ENCODE results near the gene LYZL6.

Gene LYZL6, protein sequence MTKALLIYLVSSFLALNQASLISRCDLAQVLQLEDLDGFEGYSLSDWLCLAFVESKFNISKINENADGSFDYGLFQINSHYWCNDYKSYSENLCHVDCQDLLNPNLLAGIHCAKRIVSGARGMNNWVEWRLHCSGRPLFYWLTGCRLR

DNA sequence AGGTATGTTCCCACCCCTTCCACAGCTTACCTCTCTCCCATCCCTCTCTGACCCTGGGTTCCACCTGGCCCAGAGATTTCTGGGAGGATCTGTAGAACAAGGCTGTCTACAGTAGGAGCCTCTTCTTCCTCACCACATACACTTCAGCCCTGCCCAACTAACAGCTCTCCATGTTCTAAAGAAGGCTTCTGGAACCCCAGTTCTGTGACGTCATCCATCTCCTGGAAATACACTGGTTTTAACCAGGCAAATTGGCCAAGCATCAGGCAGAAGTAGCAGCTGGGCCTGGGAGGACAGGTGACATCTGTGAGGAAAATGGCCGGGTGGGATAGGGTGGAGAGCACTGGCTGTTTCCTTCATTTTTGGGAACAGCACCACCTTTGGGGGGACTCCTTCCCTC is at the start of gene LYZL6:
Gene LYZL6 (minus strand): TSS at position 177 of the 400 bp plus-strand sequence. CDS start 4,357 bp downstream, outside the sequence.
- DNase-seq: no peak

DNA sequence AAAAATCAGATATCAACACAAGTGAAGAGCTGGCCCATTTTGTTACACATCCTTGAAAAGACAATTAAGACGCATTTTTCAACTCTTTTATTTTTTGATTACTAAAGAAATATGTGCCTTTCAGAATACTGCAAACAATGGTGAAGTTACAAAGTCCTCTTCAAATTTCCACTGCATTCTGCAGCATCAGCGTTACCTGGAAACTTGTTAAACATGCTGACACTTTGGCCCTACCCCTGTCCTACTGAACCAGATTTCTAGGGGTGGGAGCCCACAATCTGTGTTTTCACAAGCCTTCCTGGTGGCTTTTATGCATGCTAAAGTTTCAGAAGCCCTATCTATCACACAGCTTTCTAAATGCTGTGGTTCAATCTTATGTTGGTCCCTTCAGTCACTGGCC is 47.6 kb upstream of the LYZL6 start:
- DNase-seq: no peak

DNA sequence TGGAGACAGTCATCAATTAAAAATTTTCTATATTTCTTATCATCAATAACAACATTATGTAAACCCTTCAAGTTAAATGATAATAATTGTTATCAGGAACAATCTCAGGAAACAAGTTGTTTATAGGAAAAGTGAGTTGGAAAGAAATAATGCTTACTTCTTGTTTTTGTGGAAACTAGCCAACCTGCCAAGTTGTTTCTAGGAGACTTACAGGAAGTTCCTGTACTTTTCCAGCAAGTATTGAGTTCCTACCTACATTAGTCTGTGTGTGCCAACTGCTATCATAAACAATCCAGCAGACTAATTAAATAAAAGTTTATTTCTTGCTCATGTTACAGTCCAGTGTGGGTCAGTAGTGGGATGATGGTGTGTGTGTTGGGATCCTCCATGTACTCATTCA is 44.7 kb upstream of the LYZL6 start:
- DNase-seq: no peak

DNA sequence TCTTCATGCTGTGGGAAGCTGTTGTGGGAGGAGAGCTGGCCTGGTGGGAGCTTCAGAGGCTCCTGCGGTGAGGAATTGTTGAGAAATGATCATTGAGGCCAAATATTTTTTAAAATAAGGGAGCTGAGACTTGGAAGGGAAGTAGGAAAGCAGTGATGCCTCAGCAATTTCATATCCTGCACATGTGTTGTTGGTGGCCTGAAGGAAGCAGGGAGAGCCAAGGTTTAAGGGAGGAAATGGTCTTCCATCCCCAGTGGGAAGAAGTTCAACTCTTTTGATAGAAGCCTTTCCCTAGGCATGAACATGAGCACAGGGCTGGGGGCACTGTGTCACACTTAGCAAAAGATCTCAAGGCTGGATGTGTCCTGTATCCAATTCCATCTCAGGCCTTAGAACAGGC is 43.1 kb upstream of the LYZL6 start, which contains the start of gene CCL14:
Gene CCL14 (minus strand): TSS at position 87 of the 400 bp plus-strand sequence. CDS start 80 bp downstream, at position 7.
- no peak for DNase-seq

DNA sequence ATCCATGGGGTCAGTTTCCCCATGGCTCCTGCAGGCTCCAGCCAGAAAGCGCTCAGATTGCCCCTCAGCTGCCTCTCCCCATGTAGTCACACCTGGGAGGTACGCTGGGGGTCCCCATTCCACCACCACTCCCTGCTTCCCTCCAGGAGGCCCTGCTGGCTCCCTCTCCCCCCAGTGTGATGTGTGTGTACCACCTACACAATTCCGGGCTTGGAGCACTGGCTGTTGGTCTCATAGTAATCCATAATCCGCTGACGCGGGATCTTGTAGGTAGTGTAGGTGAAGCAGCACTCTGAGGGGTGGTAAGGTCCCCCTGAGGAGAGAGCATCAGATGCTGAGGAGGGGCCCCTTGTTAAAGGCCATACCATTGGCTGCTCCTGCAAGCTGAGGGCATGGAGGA is 40.6 kb upstream of the LYZL6 start:
- no peak for DNase-seq

DNA sequence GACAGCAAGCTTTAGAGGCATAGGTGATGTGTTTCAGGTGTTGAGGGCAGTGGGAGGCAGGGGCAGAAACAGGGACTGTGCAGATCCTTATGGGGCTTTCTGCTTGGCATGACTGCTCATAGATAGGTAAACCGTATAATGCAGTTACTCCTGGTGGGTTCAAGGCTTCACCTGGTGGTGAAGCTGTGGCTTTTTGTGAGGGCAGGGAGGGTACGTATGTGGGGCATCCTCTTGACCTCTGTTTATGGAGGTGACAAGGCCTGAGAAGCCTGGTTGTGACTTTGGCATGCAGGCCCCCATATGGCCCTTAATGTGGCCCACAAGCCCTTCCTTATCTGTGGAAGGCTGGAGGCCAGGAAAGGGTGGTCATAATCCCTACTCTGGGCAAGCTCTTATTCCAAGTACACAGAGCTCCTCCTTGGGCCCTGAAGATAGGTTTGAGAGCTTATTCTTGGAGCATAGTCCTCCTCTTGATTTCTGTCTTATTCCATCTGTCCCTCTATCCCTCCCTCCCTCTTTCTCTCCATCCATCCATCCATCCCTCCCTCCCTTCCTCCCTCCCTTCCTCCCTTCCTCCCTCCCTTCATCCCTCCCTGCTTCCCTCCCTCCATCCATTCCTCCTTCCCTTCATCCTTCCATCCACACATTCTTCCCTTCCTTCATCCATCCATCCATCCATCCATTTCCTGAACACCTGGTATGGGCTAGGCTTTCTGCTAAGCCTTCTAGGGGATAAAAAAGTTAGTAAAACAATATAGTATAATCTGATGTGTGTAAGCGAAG is 39.1 kb upstream of the LYZL6 start:
- no peak for DNase-seq

DNA sequence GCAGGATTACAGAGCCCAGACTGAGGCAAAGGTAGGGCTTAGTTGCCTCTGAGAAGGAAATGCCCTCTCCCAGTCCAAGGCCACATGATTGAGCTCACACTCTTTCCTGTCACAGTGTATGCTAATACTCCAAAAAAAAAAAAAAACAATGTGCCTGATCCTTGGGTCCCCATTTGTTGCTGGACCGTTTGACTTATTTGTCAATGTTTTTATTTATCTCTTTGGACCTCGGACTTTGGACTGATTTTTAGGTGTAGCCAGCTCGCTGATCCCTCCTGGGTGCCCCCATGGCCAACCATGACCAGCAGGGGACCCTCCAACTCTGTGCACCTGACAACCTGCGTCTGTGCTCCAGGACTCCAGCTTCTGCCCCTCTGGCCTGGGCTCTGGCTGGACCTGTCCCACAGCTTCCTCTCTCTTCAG is 38.4 kb upstream of the LYZL6 start:
- DNase-seq: peak; percentile 21 to 22

DNA sequence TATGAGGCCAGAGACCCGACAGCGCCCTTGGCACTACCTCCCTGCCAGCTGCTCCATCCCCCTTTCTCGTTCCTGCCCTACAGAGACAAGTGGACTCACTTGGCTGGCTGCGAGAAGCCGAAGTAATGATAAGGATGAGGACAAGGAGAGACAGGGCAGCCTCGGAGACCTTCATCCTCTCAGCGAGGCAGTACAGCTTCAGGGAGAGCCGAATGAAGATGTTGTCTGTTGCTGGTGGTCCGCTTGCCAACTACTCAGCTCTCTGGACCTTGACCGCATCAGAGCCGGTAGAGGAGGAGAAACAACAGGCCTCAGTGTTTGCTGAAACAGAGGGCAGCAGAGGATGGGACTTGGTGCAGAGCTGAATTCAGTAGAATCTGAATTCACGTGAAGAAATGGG is 37.7 kb upstream of the LYZL6 start, which contains the start of gene CCL16:
Gene CCL16 (minus strand): TSS at position 252 of the 400 bp plus-strand sequence. CDS start 77 bp downstream, at position 175.
- no peak for DNase-seq

DNA sequence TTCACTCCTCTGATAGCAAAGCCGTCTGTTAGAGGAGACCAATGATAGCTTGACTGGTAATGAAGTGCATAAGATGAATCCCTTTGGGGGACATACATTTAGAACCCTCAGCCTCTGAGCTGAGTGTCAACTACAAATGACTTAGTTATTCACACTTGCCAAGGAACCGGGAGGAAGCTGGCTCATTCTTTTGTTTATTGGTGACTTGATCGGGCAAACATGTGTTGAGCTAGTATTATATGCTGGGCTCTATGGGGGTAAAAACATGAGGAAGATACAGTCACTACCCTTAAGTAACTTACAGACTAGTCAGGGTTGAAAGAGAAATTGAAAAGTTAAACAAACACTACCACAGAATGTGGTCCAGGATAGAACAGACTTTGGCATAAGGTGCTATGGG is 34.8 kb upstream of the LYZL6 start:
- DNase-seq: no peak

DNA sequence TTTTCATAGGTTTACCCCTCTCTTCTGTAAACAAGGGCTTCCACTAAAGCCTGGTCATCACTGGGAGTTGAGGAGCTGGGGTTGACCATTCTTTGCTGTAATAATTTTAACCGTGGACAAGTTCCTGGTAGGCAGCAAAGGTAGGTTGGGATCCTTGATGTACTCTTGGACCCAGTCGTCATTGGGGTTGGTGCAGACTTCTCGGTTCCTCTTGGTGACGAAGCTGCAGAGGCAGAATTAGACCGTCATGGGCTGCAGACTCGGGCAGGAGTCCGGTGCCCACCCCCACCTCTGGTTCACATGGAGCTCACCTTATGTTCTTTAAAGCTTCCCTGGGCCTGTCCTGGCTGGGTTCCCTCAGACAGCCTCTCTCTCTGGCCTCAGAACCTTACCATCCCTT is 34.0 kb upstream of the LYZL6 start:
- no peak for DNase-seq

DNA sequence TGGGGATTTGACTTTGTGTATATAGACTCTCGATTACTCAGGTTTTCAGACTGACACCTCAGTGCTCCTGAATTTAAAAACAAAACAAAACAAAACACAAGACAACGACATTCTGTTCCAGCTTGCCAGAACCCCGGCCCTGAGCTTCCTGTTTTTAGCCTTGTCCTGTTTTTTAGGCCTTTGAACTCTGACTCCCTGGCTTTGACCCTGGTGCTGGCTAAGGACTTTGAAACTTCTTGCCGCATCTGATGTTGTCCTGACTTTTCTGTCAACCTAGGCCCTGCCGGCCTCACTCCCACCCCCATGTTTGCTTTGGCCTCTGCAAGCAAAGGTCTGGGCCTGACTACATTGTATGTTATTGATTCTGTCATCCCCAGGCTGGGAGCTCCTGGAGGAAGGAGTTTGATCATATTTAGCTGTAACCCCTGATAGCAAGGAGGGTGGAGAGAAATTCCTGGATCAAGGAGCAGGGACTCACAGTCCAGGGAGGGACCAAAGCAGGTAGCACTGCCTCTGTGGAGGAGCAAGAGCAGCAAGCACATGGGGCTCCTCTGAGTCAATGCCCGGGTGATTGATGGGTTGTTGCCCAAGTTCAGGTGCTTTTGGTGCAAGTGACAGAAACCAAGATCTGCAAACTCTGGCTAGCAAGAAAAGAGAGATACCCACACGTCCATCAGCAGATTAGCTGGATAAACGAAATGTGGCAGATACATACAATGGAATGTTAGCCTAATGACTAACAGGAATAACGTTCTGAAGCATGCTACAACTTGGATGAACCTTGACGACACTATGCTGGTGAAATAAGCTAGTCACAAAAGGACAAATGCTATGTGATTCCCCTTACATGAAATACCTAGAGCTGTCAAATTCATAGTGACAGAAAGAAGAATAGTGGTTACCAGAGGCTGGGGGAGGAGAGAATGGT is 30.1 kb upstream of the LYZL6 start:
- DNase-seq: no peak

DNA sequence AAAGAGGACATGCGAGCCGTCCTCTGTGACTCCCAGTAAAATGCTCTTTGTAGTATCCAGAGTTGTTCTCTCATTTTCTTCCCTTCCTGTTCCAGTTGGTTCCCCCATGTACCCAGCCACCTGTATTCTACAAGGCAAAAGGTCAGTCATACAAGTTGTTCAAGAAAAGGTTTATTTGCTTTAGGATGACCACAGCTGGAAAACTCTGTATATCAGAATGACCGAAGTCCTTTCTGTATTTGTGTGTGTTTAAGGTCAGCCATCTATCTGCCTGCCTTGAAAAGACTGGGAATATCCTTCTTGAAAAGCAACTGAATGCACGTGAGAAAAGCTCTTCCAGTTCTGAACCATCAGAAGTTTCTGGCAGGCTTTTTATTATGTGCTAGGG is 29.4 kb upstream of the LYZL6 start:
- DNase-seq: no peak

DNA sequence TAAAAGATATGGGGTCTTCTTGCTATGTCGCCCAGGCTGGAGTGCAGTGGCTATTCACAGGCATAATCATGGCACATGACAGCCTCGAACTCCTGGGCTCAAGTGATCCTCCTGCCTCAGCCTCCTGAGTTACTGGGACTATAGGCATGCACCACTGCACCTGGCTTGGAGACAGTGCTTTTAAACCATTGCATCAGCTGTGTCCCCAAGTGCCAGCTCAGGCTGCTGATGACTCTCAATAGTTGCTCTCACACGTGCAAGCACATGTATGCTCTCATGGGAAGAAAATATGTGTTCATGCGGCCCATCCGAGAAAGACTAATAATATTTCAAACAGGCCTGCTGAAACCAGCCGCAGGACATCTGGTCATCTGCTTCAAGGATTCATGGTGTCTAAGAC is 29.0 kb upstream of the LYZL6 start:
- DNase-seq: no peak

DNA sequence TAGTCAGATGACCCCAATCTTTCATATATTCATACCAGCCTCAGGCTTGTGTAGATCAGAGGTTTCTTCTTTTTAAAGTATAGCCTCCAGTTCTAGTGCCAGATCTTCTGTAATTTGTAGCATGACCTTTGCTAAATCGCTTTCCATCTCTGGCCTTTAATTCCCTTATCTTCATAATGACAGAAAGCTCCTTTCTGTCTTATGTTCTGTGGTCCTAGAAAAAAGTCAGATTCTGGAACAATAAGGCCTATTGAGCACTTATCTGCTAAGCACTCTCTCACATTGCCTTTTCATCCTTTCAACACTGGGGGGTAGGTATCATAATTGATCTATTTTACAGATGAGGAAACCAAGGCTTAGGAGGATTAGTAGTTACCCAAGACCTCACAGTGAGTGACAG is 28.6 kb upstream of the LYZL6 start:
- no peak for DNase-seq

DNA sequence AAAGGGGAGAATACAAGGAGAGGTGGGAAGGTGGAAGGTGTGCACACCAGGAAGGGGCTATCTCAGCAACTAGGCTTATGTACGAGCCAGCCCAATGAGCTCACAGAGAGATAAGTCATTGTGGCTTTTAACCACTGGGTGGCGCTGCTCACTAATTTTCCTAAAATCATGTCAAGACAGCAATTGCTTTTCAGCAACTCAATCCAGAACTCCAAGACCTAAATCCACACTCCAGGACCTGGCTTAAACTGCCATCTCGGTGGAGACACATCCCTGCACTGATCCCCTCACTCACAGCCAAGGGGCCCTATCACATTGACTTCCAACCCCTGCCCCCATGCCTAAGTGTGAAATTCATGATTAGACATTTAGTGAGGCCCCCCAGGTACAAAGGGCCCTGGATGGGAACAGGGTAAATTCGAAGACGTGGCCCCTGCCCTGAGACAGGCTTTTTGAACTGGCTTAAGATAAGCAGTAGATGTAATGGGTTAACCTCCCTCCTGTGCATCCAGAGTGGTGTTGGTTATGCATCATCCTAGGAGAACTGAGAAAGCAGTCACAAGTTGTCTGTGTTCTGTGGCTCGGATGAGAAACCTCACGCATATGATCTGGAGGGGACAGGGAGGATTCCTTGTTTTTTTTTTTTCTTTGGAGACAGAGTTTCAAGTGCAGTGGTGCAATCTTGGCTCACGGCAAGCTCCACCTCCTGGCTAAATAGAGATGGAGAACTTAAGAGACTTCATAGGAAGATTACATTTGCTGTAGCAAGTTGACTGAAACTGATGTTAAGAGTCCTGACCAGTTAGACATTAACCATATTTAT is 26.3 kb upstream of the LYZL6 start:
- DNase-seq: peak; percentile 73 to 78

DNA sequence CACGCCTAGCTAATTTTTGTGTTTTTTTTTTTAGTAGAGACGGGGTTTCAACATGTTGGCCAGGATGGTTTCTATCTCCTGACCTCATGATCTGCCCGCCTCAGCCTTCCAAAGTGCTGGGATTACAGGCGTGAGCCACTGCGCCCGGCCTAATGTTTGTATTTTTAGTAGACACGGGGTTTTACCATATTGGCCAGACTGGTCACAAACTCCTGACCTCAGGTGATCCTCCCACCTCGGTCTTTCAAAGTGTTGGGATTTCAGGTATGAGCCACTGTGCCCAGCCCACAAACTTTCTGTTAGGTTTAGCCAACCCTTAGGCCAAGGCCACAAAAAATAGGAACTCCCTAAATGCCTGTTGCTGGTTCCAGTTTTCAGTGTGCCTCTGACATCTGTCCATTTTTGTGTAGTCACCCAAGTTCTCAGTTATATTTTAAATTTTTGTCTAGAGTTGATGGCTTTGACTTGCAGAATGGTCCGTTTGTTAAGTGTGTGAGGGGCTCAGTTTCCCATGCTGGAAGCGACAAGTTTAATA is 25.1 kb upstream of the LYZL6 start:
- DNase-seq: no peak

DNA sequence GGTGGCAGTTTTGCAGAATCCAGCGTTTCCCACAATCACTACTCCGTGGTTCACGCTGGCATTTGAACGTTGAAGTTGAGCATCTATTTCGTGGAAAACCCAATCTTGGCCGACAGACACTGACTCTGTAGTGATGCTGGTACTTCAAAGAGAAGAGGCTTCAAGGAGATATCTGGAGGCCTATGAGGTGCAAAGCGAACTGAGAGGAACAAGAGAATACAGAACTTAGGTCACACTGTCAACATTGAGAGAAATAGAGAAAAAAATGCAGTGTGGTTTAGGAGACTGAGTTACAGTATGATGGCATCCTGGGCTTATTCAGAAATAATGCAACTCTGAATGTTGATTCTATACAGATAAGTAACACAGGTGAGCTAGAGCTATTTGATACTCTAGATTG is 21.8 kb upstream of the LYZL6 start:
- DNase-seq: no peak

DNA sequence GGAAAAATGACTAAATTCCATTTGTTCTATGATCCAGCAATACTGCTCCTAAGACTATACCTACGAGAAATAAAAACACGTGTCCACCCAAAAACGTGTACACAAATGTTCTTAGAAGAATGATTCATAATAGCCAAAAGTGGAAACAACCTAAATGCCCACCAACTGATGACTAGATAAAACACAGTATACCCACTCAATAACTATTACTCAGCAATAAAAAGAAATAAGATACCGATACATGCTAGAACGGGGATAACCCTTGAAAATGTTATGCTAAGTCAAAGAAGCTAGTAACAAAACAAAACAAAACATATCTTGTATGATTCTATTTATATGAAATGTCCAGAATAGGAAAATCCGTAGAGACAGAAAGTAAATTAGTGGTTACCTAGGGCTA is 20.1 kb upstream of the LYZL6 start:
- no peak for DNase-seq

DNA sequence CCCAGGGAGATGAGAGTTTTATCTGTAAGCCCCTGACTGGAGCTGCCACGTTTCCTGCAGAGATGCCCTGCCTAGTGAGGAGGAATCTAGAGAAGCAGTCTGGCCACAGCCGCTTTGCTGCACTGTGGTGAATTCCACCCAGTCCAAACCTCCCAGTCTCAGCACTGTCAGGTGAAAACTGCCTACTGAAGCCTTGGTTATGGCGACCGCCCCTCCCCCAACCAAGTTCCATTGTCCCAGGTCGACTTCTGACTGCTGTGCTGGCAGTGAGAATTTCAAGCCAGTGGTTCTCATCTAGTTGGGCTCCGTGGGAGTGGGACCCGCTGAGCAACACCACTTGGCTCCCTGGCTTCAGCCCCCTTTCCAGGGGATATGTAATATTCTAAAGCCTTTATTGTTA is 10.2 kb upstream of the LYZL6 start:
- no peak for DNase-seq

DNA sequence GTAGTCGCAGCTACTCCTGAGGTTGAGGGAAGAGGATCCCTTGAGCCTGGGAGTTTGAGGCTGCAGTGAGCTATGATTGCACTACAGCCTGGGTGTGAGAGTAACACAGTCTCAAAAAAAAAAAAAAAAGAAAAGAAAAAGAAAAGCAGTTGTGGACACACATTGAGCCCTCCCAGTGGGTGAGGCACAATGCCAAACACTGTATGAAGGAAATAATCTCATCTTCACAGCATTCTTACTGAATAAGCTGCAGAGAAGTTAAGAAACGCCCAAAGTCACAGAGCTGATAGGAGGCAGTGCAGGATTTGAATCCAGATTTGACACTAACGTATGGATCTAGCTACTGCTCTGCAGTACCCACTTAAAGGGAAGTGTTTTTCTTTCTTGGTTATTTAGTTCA is 5.9 kb upstream of the LYZL6 start:
- no peak for DNase-seq

DNA sequence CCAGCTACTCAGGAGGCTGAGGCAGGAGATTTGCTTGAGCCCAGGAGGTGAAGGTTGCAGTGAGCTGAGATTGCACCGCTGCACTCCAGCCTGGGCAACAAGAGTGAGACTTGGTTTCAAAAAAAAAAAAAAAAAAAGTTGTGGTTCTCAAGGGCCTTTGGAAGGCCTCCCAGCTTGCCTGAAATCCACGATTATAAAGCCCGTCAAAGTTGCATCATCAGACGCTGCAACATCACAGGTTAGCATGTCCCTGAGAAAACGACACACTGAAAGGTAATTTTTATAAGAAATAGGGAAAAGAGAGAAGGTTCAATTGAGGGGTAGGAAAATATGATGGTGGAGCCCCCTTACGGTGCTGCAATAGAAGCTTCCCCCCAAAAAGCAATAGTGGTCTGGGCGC is 4.6 kb upstream of the LYZL6 start:
- DNase-seq: no peak

DNA sequence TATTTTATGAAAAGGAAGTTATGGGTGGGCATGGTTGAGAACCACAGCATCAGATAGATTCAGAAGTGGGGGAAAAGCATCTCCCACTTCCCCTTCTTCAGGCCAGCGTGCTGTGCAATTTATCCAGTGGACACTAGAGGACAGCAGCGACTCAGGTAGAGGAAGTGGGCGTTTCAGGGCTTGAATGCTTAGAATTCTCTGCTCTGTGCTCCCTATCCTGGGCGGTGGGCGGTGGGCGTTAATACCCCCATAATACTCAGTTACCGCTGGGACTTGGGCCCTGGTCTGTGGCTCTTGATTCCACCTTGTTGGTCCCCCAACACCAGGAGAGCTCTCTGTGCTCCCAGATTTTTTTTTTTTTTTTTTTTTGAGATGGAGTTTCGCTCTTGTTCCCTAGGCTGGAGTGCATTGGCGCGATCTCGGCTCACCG is 3.7 kb upstream of the LYZL6 start:
- DNase-seq: peak; percentile 63 to 64
